Measurements from ENCODE around the gene KCP. TPM values are rescaled to one million over a fixed set of nuclear protein-coding genes. Genes with fewer than 3 reads are reported as not detected.

KCP gene
- total RNA-seq, 1 donor from 2014 or later: 0.06 TPM

DNA sequence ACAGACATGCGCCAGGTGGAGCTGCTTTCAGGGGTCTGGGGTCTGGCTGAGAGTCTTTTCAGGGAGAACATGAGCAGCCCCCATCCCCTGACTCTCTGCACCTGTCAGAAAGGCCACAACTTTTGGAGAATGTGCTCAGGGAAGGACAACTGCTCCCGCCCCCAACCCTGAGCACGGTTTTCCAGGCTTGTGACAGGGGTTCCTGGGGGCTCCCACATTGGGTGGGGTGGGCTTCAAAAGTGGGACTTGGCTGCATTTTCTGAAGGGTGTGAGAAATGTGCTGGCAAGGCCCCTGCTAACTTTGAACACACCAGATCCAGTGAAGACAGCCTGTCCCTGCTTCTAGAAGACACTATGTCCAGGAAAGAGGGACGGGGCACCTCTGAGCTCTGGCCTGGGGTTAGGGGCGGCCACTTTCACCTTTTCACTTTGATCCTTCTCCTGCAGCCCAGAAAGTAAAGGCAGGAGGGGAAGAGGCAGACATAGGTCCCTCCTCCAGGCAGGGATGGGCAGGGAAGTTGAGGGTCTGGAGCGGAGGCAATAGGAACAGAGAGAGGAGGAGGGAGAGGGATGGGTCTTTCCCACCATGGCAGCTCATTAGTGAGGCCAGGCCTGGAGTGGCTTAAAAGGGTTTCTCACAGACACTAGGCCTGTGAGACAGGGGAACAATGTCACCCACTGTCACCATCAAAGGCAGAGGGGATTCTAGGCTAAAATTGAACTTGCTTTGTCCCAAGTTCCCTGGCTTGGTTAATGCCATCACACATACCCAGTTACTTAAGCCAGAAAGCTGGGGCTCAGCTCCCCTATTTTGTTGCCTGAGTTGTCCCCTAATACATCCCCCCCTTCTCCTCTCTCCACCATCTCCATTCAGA, 1.5 kb downstream of the KCP start:
- DNase-seq (ENCODE audit: extremely low read depth, low read depth, low spot score): no peak

DNA sequence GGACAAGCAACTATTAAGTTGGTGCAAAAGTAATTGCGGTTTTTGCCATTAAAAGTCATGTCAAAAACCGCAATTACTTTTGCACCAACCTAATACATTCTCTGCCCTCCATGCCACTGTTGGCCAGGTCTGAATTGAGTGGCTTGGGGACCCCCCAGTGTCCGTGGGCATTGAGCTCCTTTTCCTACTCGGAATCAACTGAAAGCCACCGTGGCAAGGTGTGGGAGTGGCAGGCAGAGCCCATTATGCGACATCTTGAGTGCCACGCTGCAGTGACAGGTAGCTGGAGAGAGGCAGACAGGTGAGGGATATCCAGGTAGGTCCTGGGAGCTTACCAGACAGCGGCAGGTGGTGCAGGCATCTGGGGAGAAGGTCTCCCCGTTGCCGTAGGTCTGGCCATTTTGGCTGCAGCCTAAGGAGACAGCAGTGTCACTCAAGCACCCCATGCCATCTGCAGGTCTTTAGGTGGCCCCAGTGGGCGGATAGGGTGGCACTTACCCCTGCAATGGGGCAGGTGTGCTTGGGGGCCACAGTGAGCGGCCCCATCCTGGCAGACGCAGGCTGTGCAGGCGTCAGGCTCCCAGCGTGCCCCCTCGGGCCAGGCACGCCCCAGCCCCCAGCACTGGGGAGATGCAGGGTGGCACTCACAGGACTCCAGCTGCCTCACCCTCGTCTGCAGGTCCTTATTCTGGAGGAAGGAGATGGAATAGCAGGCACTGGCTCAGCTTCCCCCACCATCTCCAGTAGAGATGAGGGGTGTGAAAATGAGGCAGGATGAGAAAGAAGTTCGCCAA, 3.5 kb downstream of the KCP start:
- no peak for DNase-seq (ENCODE audit: extremely low read depth, low read depth, low spot score)

DNA sequence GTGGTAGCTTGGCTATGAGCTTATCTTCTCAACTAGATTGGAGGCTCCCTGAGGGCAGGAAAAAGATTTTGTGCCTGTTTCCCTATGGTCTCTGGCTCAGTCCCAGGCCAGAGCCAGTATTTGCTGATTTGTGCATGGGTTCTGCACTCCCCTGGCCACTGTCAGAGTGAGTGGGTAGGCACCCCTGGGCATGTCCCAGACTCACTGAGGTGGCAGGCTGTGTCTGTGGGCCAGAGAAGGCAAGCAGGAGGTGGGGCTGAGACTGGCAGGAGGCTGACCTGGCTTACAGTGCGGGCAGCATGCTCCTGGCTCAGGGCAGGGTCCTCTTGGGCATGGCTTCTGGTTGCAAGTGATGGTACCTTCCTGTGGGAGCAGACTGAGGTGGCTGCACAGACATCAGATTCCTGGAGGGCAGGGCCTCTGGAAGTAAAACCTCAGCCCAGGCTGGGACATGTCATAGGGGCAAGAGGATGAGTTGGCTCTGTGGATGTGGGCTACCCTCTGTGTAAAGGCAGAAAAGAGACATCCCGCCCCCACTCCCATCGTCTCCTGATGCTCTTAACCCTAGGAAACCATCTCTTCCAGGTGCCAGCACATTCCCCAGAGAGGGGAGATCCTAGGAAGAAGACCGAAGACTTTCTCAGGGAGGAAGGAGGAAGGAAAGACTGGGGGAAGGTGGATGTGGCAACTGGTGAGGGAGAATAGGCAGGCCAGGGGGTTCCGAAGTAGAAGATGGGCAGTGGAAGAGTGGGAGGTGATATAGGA, 4.3 kb downstream of the KCP start:
- DNase-seq (ENCODE audit: extremely low read depth, low read depth, low spot score): no peak

DNA sequence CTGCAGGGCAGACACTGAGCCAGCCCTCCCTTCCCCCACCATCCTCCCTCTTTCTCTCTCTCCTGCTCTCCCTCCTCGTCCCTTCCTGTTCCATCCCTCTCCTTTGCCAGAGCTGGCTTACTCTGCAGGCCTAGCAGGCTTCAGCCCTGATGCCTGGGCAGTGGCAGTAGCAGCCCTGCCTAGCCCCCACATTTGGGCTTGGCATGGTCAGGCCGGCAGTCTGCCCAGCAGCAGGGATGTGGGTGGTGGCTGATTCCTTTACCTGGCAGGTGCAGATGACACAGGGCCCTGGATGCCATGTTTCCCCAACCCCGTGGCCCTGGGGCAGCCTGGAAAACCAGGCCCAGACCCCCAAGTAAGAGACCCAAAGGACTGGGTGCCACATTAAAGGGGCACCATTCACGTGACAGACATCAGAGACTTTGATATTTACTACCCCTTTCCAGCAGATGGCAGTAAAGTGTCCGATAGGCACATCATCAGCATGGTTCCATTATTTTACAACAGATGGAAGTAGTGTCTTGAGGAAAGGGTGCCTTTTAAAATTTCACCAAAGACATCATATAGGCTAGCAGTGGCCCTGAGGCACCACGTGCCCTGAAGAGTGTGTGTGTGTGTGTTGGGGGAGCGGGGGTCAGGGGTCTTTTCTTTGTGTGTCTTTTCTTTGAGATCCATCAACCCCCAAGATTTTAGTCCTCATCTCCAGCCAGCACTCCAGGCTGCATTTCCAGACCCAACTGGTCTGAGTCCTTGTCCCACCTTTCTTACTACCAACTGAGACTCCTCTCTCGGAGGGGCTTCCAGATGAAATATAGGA, 5.9 kb downstream of the KCP start:
- DNase-seq (ENCODE audit: extremely low read depth, low read depth, low spot score): no peak

DNA sequence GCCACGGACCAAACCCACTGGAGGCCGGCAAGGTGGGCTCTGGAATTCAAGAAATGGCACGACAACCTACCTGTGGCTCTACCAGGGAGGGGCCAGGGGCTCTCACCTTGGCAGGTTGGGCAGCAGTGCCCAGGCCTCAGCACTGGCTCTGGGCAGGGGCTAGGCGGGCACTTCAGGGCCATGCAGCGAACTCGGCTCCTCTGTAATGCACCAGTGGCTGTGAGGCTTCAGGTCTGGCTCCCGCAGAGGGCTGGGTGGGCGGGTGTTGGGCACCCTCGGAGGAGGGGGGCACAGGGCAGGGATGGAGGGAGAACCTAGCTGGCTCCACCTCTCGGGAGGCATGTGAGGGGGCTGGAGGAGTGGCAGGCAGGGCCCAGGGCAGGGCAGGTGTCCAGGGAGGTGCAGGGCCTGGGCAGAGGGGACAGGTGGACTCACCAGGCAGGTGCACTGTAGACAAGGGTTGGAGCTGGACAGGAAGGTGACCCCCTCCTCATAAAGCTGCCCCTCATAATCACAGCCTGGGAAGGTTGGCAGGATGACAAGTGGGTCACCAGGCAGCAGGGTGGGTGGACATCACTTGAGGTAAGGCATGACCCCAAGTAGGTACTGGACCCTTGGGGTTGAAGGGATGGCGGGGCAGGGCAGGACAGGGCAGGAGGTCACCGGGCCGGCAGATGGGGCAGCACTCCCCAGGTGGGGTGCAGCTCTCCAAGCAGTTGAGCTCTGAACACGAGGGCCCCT, 6.7 kb downstream of the KCP start:
- DNase-seq (ENCODE audit: extremely low read depth, low read depth, low spot score): no peak

DNA sequence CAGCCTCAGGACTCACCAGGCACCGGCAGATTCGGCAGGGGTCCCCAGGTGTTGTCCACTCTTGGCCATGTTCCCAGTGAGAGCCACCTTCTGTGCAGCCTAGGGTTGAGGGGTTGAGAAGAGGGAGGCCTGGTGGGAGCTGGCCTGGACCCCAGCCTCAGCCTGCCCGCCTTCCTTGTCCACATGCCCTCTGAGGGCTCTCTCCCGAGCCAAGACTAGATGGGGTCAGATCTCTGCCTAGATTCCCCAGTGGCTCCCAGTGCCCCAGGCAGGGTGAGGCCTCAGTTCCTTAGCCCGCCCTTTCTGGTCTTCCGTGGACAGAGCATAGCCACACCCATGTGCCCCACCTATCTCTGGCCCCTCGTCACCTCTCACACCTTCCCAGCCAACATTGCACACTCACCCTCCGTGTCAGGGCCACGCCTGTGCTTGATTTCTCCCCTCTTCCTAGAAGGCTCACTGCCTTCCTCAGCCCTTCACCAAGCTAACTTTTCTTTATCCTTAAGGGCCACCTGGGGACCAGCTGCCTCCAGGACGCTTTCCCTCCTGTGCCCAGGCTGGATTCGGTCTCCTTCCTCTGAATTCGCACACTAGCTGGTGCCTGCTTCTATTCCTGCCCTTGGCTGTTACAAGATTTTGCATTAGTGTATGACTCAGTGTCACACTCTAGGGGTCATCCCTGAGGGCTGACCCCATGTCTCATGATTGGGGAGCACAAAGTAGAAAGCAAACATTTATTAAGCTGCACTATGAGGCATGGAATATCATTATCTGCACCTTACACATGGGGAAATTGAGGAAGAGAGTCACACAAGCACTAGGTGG, 7.5 kb downstream of the KCP start:
- DNase-seq (ENCODE audit: extremely low read depth, low read depth, low spot score): no peak

DNA sequence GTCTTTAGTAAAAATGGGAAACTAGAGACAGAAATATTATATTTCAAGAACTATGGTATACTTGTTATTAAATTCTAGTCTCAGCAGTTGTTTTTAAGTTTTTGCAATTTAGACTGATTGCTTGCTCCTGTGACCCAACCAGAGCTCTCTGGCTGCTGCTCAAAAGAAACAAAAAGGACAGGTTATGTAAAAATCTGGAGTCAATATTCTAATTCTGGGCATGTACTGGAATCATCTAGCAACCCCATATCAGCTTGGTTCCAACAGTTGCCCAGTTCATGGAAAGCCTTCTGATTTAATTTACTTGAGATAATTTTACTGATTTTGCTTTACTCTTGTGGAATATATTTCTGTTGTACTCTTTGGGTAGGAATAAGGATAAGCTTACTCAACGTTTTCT, 10.3 kb downstream of the KCP start:
- no peak for DNase-seq (ENCODE audit: extremely low read depth, low read depth, low spot score)

DNA sequence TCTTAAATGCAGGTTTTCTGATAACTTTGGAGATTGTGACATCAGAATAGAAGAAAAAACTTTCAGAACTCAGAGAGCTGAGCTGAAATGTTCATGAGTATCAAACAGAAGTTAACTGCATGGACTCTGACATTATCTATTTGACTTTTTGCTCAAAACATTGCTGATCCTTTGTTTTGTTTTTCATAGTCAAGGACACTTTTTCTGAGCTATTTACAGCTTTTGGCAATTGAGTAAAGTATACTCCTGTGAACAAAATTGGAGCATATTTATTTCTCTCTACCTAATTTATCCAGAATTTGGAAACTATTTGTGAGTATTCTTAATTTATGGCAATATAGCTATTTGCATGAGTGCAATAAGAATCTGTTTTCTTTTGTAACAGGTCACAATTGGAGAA, 11.1 kb downstream of the KCP start:
- no peak for DNase-seq (ENCODE audit: extremely low read depth, low read depth, low spot score)

DNA sequence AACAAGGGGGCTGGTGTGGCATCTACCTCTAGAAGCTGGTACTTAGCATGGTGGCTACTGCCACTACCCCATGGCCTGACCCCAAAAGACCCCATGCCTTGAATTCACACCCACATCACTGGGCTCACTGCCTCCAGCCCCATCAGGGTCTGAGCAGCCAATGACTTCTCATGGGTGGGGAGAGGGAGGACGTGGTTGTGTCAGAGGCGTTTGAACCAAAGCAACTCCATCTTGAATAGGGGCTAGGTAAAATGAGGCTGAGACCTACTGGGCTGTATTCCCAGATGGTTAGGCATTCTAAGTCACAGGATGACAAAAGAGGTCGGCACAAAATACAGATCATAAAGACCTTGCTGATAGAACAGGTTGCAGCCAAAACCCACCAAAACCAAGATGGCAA, 15.2 kb downstream of the KCP start:
- no peak for DNase-seq (ENCODE audit: extremely low read depth, low read depth, low spot score)

DNA sequence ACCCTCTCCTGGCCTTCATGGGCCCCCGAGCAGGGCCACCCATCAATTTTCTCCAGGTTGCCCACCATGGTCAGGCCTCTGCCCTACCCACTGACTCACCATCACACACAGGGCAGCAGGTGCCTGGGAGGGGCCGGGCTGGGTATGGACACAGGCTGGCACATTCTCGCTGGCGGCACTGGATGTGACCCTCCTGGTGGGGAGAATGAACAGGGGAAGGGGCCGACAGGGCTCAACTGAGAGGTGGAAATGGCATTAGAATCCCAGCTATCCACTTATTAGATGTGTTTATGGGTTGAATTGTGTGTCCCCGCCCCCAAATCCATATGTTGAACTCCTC, 16.4 kb downstream of the KCP start:
- no peak for DNase-seq (ENCODE audit: extremely low read depth, low read depth, low spot score)

DNA sequence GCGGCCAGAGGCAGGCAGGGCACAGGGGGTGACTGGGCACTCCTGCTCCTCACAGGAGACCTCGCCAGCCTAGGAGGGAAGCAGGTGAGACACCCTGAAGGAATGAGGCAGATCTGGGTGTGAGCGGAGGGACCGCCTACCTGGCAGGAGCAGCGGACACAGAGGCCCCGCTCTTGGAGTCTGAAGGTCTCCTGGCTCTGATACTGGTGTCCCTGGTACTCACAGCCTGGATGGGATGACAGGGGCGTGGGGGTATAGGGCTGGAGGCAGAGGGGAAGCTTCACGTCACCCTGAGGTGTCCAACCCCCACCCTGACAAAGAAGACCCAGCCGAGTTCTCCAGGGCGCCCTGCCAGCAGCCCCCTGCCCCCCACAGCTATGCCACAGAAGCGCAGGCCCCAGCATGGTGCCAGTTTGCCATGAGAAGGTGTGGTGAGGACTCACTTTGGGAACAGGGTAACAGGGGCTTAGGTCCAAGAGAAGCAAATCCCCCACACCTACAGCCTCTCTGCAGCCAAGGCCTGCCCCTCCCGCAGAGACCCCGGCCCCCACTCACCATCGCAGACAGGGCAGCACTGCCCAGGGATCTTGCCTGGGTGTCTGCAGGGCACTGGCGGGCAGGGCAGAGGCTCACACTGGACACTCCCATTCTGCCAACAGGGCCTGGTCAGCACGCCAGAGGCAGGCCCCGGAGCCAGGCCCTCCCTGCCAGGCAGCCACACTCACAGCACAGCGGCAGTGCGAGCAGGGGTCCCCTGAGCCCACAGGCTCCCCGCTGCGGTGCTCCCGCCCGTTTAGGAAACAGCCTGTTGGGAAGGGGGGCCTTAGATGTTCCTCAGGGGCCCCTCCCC, 17.0 kb downstream of the KCP start:
- no peak for DNase-seq (ENCODE audit: extremely low read depth, low read depth, low spot score)

DNA sequence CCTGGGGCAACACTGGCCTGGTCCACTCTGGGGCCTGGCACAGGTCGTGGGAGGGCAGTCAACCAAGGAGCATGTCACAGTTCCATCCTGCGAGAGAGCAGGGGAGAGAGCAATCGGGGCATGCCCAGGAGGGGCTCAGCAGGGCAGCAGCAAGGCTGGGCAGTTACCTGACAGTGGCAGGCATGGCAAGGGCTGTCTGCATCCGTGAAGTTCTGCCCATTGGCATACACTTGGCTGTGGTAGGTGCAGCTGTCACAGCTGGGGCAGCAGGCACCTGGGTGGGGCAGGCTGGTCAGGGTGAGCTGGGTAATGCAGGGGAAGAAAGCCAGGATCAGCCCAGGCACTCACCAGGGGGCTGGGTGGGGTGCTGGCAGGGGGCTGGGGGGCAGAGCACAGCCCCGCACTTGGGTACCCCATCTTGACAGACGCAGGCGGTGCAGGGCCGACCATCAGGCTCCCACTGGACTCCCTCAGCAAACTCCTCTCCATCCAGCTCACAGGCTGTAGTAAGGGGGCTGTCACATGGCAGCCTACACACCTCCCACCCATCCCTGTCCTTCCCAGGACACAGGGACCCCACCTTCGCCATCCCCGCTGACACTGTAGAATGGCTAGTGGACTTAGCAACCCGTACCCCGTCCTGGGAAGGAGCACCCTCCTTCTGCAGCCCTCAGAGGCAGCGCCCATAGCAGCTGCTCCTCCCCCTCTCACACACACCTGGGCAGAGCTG, 17.8 kb downstream of the KCP start:
- DNase-seq (ENCODE audit: extremely low read depth, low read depth, low spot score): no peak

DNA sequence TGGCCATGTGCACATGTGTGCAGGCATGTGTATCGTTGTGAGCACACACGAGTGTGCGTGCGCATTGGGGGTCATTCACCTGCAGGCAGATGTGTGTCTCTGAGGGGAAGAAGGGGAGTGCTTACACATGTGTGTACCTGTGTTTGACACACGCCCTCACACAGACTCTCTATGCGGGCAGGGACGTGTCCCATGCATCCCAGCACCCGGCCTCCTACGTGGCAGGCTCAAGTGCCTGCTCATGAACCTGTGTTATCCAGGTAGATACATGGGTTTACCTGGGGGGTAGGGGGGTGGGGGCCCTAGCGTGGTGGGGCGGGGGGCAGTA, 18.6 kb downstream of the KCP start:
- no peak for DNase-seq (ENCODE audit: extremely low read depth, low read depth, low spot score)

DNA sequence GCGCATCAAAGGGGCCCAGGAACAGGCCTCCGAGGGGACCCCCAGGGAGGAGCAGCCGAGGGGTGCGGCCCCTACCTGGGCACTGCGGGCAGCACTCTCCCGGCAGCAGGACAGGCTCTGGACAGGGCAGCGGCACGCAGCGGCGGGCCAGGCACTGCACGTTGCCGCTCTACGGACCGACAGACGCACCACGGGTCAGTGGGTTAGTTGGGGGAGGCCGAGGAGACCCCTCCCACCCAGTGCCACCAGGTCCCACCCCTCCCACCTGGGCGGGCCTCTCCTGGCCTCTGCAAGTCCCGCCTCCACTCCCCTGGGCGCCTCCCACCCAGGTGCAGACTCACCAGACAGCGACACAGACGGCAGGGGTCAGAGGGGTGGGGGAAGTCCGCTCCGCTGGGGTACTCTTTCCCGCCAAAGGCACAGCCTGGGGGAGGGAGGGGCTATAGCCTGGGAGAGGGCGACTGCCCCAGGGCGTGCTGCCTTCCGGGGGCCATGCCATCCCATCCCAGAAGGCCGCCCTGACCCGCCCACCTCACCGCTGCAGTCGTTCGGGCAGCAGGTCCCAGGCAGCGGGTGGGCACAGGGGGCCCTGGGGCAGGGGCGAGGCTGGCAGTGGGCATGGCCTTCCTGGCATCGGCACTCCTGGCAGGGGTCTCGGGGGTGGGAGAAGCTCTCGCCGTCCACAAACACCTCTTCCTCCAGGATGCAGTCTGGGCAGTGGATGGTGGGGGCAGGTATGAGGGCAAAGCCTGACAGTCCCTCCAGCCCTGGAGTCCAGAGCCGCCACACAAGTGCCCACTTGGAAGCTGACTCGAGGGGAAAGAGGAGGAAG, 19.2 kb downstream of the KCP start:
- no peak for DNase-seq (ENCODE audit: extremely low read depth, low read depth, low spot score)

DNA sequence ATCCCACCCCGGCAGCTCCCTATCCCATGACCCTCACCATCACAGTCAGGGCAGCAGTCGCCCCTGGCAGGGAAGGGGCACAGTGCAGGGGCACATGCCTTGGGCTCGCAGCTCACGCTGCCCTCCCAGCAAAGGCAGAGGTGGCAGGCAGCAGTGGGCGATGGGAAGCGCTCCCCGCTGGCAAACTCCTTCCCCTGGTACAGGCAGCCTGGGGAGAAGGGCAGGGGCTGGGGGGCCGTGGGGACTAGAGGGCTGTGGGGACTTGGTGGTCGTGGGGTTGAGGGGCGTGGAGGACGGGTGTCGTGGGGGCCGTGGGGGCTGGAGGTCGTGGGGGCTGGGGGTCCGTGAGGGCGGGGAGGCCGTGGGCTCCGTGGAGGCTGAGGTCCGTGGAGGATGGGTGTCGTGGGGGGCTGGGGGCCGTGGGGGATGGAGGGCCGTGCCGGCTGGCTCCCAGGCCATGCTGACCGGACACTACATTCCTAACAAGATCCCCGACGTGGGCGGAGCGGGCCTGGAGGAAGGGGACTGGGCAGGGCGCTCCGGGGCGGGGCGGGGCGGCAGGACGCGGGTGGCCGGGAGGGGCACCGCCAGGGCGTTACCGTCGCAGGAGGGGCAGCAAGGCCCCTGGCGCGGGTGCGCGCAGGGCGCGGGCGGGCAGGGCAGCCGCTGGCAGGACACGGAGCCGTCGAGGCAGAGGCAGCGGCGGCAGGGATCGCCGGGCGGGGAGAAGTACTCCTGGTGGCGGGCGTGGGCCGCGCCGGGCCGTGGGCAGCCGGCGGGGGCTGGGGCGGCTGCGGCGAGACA, 20.0 kb downstream of the KCP start:
- DNase-seq (ENCODE audit: extremely low read depth, low read depth, low spot score): no peak

DNA sequence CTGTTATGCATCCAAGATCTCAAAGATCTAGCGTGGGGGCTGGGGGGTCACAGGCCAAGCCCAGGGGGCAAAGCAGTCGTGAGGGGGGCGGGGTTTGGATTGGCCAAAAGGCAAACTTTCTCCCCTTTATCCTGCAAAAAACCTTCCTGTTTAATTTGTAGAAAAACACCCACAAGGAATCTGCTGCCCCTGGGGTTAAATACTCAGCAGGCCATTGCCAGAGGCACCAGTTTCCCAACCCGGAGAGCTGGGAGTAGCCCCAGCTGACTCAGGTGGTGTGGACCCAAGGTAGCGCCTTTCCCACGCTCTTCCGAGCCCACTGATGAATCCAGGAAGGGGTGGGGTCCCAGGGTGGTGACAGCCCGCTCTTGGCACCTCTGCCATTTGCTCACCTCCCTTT, 21.4 kb downstream of the KCP start:
- no peak for DNase-seq (ENCODE audit: extremely low read depth, low read depth, low spot score)
